ENCODE data around the gene MAN1C1. TPM values are rescaled to one million over a fixed set of nuclear protein-coding genes. Genes with fewer than 3 reads are reported as not detected.

Gene MAN1C1
- total and polyA plus RNA-seq, 10 of the 15 experiments (the other 5 are each of a cell fraction or from before 2014, with no cell fraction given): 0.12 to 0.56 (median 0.22) TPM; not detected in 3

DNA sequence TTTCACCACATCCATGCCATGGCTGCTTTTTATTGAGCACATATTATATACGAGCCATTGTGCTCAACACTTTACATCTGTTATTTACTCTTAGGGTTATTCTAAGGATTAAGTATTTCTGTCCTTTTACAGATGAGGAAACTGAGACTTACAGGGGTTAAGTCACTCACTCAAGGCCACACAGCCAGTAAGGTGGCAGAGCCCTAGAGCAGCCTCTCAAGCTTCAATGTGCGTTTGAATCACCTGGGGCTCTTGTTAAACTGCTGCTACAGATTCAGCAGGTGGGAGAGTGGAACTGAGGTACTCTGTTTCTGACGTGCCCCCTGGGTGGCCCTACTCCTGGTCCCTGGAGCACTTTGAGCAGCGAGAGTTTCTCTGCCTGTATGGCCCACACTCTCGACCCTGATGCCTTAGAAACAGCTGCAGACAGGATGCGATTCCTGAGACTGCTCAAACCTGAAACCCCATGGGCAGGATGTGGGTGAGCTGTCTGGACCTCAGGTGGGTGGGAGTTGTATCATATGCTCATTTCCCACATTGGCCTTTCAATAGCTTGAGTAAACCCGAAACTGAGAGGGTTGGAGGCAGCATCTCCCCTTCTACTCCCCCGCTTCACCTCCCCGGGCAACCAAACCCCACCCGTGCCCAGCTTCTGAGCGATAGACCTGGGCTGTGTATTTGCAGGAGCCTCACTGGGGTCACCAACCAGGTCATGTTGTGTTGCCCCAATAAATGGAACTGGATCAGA, 59.3 kb downstream of the MAN1C1 start (continued):
- TF ChIP-seq, protein P1, sequence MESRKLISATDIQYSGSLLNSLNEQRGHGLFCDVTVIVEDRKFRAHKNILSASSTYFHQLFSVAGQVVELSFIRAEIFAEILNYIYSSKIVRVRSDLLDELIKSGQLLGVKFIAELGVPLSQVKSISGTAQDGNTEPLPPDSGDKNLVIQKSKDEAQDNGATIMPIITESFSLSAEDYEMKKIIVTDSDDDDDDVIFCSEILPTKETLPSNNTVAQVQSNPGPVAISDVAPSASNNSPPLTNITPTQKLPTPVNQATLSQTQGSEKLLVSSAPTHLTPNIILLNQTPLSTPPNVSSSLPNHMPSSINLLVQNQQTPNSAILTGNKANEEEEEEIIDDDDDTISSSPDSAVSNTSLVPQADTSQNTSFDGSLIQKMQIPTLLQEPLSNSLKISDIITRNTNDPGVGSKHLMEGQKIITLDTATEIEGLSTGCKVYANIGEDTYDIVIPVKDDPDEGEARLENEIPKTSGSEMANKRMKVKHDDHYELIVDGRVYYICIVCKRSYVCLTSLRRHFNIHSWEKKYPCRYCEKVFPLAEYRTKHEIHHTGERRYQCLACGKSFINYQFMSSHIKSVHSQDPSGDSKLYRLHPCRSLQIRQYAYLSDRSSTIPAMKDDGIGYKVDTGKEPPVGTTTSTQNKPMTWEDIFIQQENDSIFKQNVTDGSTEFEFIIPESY (IDR thresholded peaks at IDR 0.05): no peak
- TF ChIP-seq ATF7 (IDR thresholded peaks at IDR 0.05; ENCODE audit: low read depth): peak; percentile 95
- no peak for TF ChIP-seq ZNF622 (IDR thresholded peaks at IDR 0.05)
- peak; percentile 53 for TF ChIP-seq GABPA (IDR thresholded peaks at IDR 0.05; ENCODE audit: low read depth)
- TF ChIP-seq, protein P2, sequence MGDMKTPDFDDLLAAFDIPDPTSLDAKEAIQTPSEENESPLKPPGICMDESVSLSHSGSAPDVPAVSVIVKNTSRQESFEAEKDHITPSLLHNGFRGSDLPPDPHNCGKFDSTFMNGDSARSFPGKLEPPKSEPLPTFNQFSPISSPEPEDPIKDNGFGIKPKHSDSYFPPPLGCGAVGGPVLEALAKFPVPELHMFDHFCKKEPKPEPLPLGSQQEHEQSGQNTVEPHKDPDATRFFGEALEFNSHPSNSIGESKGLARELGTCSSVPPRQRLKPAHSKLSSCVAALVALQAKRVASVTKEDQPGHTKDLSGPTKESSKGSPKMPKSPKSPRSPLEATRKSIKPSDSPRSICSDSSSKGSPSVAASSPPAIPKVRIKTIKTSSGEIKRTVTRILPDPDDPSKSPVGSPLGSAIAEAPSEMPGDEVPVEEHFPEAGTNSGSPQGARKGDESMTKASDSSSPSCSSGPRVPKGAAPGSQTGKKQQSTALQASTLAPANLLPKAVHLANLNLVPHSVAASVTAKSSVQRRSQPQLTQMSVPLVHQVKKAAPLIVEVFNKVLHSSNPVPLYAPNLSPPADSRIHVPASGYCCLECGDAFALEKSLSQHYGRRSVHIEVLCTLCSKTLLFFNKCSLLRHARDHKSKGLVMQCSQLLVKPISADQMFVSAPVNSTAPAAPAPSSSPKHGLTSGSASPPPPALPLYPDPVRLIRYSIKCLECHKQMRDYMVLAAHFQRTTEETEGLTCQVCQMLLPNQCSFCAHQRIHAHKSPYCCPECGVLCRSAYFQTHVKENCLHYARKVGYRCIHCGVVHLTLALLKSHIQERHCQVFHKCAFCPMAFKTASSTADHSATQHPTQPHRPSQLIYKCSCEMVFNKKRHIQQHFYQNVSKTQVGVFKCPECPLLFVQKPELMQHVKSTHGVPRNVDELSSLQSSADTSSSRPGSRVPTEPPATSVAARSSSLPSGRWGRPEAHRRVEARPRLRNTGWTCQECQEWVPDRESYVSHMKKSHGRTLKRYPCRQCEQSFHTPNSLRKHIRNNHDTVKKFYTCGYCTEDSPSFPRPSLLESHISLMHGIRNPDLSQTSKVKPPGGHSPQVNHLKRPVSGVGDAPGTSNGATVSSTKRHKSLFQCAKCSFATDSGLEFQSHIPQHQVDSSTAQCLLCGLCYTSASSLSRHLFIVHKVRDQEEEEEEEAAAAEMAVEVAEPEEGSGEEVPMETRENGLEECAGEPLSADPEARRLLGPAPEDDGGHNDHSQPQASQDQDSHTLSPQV (IDR thresholded peaks at IDR 0.05): no peak
- peak in 1 of 2 experiments; percentile 87; a peak in 2 of 4 replicates for TF ChIP-seq ETV6 (conservative IDR thresholded peaks at IDR 0.05 in 1 of 2, IDR thresholded peaks at IDR 0.05 in 1 of 2; ENCODE audit: borderline replicate concordance in 1 of 2, low read depth in 1 of 2)
- peak; percentile 97 for TF ChIP-seq IKZF1 (conservative IDR thresholded peaks at IDR 0.05)
- TF ChIP-seq EP300 (IDR thresholded peaks at IDR 0.05; ENCODE audit: borderline replicate concordance in 1 of 2, control insufficient read depth in 1 of 2, low read depth in 2 of 2, low read length in 2 of 2): peak; percentile 93 to 97
- TF ChIP-seq, protein P3, sequence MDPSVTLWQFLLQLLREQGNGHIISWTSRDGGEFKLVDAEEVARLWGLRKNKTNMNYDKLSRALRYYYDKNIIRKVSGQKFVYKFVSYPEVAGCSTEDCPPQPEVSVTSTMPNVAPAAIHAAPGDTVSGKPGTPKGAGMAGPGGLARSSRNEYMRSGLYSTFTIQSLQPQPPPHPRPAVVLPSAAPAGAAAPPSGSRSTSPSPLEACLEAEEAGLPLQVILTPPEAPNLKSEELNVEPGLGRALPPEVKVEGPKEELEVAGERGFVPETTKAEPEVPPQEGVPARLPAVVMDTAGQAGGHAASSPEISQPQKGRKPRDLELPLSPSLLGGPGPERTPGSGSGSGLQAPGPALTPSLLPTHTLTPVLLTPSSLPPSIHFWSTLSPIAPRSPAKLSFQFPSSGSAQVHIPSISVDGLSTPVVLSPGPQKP (IDR thresholded peaks at IDR 0.05; ENCODE audit: low read depth, low read length): no peak
- TF ChIP-seq RELA (IDR thresholded peaks at IDR 0.05; ENCODE audit: borderline replicate concordance, partially characterized antibody): no peak
- no peak for TF ChIP-seq NFYA (IDR thresholded peaks at IDR 0.05; ENCODE audit: borderline replicate concordance, low read depth, low read length)
- TF ChIP-seq, protein P4, sequence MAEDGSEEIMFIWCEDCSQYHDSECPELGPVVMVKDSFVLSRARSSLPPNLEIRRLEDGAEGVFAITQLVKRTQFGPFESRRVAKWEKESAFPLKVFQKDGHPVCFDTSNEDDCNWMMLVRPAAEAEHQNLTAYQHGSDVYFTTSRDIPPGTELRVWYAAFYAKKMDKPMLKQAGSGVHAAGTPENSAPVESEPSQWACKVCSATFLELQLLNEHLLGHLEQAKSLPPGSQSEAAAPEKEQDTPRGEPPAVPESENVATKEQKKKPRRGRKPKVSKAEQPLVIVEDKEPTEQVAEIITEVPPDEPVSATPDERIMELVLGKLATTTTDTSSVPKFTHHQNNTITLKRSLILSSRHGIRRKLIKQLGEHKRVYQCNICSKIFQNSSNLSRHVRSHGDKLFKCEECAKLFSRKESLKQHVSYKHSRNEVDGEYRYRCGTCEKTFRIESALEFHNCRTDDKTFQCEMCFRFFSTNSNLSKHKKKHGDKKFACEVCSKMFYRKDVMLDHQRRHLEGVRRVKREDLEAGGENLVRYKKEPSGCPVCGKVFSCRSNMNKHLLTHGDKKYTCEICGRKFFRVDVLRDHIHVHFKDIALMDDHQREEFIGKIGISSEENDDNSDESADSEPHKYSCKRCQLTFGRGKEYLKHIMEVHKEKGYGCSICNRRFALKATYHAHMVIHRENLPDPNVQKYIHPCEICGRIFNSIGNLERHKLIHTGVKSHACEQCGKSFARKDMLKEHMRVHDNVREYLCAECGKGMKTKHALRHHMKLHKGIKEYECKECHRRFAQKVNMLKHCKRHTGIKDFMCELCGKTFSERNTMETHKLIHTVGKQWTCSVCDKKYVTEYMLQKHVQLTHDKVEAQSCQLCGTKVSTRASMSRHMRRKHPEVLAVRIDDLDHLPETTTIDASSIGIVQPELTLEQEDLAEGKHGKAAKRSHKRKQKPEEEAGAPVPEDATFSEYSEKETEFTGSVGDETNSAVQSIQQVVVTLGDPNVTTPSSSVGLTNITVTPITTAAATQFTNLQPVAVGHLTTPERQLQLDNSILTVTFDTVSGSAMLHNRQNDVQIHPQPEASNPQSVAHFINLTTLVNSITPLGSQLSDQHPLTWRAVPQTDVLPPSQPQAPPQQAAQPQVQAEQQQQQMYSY (CRISPR knock-in tag; IDR thresholded peaks at IDR 0.05): no peak
- TF ChIP-seq, protein P5, sequence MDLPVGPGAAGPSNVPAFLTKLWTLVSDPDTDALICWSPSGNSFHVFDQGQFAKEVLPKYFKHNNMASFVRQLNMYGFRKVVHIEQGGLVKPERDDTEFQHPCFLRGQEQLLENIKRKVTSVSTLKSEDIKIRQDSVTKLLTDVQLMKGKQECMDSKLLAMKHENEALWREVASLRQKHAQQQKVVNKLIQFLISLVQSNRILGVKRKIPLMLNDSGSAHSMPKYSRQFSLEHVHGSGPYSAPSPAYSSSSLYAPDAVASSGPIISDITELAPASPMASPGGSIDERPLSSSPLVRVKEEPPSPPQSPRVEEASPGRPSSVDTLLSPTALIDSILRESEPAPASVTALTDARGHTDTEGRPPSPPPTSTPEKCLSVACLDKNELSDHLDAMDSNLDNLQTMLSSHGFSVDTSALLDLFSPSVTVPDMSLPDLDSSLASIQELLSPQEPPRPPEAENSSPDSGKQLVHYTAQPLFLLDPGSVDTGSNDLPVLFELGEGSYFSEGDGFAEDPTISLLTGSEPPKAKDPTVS (IDR thresholded peaks at IDR 0.05; ENCODE audit: low read depth, low read length): no peak
- TF ChIP-seq BCL11A (IDR thresholded peaks at IDR 0.05; ENCODE audit: low read depth, low read length): peak; percentile 99
- peak in 1 of 2 experiments; percentile 99; a peak in 2 of 4 replicates for TF ChIP-seq CEBPB (IDR thresholded peaks at IDR 0.05; ENCODE audit: borderline replicate concordance in 1 of 2, low read depth in 2 of 2, low read length in 2 of 2)

All from GM12878 (cell line).